ENCODE data around the gene SLC66A1. TPM values are rescaled to one million over a fixed set of nuclear protein-coding genes. Genes with fewer than 3 reads are reported as not detected.

SLC66A1 gene
- 16.8 TPM for total RNA-seq

GRCh38 chr1:19311931-19312781 lies at the start of gene SLC66A1, which contains the start of gene AKR7A2:
Gene SLC66A1 (plus strand): TSS chr1:19312326. CDS start chr1:19317678, 5,352 bp downstream.
Gene AKR7A2 (minus strand): TSS chr1:19312144. CDS start chr1:19312124, 20 bp downstream.

GRCh38 chr1:19288324-19289241 lies 23.5 kb upstream of the SLC66A1 start, which contains the start of gene AKR7A3:
Gene AKR7A3 (minus strand): TSS chr1:19288770. CDS start chr1:19288709, 61 bp downstream.

Small RNA genes within 50 kb of the gene (small RNA-seq; reads per million reads assigned to genes)
- gene RNU6-1099P: not detected

Other genes starting within 250 kb of the SLC66A1 start
- 125 TPM for gene UBR4, start 102.1 kb upstream of the SLC66A1 start, total RNA-seq
- 87.9 TPM for gene EMC1, start 60.8 kb upstream of the SLC66A1 start, total RNA-seq
- 33.2 TPM for gene MRTO4, start 60.5 kb upstream of the SLC66A1 start, total RNA-seq
- gene AKR7A3, start 23.6 kb upstream of the SLC66A1 start, total RNA-seq: 2.1 TPM
- gene AKR7A2, start 182 bp upstream of the SLC66A1 start, total RNA-seq: 38.3 TPM
- 77.3 TPM for gene CAPZB, start 173.2 kb downstream of the SLC66A1 start, total RNA-seq

Measured in diencephalon (tissue), 1 donor.